ENCODE measurements around the gene ARCN1. TPM values are rescaled to one million over a fixed set of nuclear protein-coding genes. Genes with fewer than 3 reads are reported as not detected.

The ARCN1 gene
- total and polyA plus RNA-seq, 9 of the 15 experiments (the other 6 are each of a cell fraction or from before 2014, with no cell fraction given) = 30.0 to 224 (median 76.4) TPM

DNA sequence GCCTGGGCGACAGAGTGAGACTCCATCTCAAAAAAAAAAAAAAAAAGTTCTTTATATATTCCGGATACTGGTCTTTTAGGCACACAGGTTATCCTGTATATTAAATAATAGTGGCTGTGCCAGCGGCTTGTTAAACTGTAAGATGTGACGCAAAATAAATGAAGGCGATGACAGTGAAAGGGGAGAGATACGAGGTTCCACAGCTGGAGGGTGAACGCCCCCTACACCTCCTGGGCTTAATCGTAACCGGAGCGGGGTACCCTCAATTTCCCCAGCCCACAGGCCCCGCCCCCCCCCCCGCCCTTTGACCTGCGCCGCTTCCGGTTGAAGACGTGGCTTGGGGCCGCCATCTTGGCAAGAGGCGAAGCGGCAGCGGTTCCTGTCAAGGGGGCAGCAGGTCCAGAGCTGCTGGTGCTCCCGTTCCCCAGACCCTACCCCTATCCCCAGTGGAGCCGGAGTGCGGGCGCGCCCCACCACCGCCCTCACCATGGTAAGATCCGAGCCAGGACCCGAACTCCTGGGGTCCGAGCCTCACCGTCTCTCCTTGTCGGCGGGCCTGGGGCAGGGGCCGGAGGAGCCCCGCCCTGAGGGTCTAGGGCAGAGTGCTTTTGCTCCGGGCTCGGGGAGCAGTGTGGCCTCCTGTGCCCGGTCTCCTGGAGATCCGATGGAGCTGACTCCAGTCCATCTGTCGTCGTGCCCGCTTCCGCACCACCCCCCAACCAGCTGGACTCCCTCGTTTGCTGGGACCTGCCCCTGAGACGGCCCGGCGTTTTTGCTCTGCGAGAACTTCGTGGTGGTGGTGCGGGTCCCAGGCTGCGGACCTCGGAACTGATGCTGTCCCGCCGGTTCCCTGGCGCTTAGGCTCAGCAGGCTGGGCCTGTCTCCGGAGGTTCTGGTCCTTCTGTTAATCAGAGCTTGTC lies at the start of gene ARCN1 (continued):
- TF ChIP-seq ZNF699 (CRISPR knock-in tag; IDR thresholded peaks at IDR 0.05; ENCODE audit: insufficient replicate concordance) (no peak), LARP7 (IDR thresholded peaks at IDR 0.05) (0 out of 2 replicates have a peak, but pooled peaks have one; percentile 42), MECOM (CRISPR knock-in tag; IDR thresholded peaks at IDR 0.05) (no peak), OTX1 (CRISPR knock-in tag; IDR thresholded peaks at IDR 0.05) (no peak), SMARCB1 (IDR thresholded peaks at IDR 0.05; ENCODE audit: insufficient read length, low read depth) (no peak), HDGF (IDR thresholded peaks at IDR 0.05) (no peak), CREM (IDR thresholded peaks at IDR 0.05; ENCODE audit: low read depth) (peak; percentile 55; the same call in 1 of the 2 replicates), MEIS2 (IDR thresholded peaks at IDR 0.05; ENCODE audit: partially characterized antibody) (no peak), HIVEP1 (CRISPR knock-in tag; IDR thresholded peaks at IDR 0.05) (no peak), MAZ (CRISPR knock-in tag; conservative IDR thresholded peaks at IDR 0.05 in 1 of 2, IDR thresholded peaks at IDR 0.05 in 1 of 2) (peak; percentile 64 to 81; a peak in 3 of 4 replicates), GTF2E2 (tag; IDR thresholded peaks at IDR 0.05) (peak; percentile 42; the same call in 1 of the 2 replicates), FOSL1 (tag; conservative IDR thresholded peaks at IDR 0.05) (no peak), HNRNPLL (IDR thresholded peaks at IDR 0.05; ENCODE audit: low read depth, low read length, poor library complexity, severe bottlenecking) (peak; percentile 27), ZNF561 (CRISPR knock-in tag; conservative IDR thresholded peaks at IDR 0.05) (no peak), ZNF253 (CRISPR knock-in tag; conservative IDR thresholded peaks at IDR 0.05) (no peak), CHD2 (IDR thresholded peaks at IDR 0.05; ENCODE audit: low read depth, low read length) (no peak), ILK (tag; IDR thresholded peaks at IDR 0.05; ENCODE audit: borderline replicate concordance, low read depth) (no peak), ZNF224 (CRISPR knock-in tag; IDR thresholded peaks at IDR 0.05) (no peak), NCOA2 (IDR thresholded peaks at IDR 0.05; ENCODE audit: partially characterized antibody in 2 of 2) (no peak), EGR1 (conservative IDR thresholded peaks at IDR 0.05) (no peak), ZNF444 (CRISPR knock-in tag; IDR thresholded peaks at IDR 0.05) (no peak), PHF8 (IDR thresholded peaks at IDR 0.05; ENCODE audit: borderline replicate concordance, low read length) (peak; percentile 98), PPARD (CRISPR knock-in tag; IDR thresholded peaks at IDR 0.05) (no peak), ZNF436 (CRISPR knock-in tag; IDR thresholded peaks at IDR 0.05) (no peak), TRIM28 (IDR thresholded peaks at IDR 0.05) (no peak), ZNF41 (CRISPR knock-in tag; conservative IDR thresholded peaks at IDR 0.05) (no peak)
- TF ChIP-seq, protein P1, sequence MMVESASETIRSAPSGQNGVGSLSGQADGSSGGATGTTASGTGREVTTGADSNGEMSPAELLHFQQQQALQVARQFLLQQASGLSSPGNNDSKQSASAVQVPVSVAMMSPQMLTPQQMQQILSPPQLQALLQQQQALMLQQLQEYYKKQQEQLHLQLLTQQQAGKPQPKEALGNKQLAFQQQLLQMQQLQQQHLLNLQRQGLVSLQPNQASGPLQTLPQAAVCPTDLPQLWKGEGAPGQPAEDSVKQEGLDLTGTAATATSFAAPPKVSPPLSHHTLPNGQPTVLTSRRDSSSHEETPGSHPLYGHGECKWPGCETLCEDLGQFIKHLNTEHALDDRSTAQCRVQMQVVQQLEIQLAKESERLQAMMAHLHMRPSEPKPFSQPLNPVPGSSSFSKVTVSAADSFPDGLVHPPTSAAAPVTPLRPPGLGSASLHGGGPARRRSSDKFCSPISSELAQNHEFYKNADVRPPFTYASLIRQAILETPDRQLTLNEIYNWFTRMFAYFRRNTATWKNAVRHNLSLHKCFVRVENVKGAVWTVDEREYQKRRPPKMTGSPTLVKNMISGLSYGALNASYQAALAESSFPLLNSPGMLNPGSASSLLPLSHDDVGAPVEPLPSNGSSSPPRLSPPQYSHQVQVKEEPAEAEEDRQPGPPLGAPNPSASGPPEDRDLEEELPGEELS (CRISPR knock-in tag; IDR thresholded peaks at IDR 0.05; ENCODE audit: borderline replicate concordance) = no peak
- TF ChIP-seq, protein P2, sequence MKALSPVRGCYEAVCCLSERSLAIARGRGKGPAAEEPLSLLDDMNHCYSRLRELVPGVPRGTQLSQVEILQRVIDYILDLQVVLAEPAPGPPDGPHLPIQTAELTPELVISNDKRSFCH (CRISPR knock-in tag; IDR thresholded peaks at IDR 0.05) = no peak
- TF ChIP-seq, protein P2 (tag; IDR thresholded peaks at IDR 0.05) = no peak

Measured in K562 (cell line).